A673 (cell line): ENCODE data around the gene TNFRSF13B. TPM values are rescaled to one million over a fixed set of nuclear protein-coding genes. Genes with fewer than 3 reads are reported as not detected.

ENCODE experiments used
- BruUV-seq: library from RNA; stranded (reverse); fragments of 400-500 nt; replicated peaks from 2 replicates; lab custom pipeline; 2021; lab: Mats Ljungman, UMichigan
- CTCF ChIA-PET: fragments of 300-600 bp; sonication (Branson Sonifier 250); formaldehyde crosslinking; loops from one replicate; lab custom pipeline; 2022; ENCODE audit warnings: antibody characterized with exemption; lab: Charles Lee
- POLR2A ChIA-PET: fragments of 300-600 bp; sonication (Branson Sonifier 250); formaldehyde crosslinking; loops from one replicate; lab custom pipeline; 2022; ENCODE audit warnings: antibody characterized with exemption; ENCODE audit not compliant: low non-redundant PET; lab: Charles Lee
- DNase-seq: peaks from one replicate; pipeline ENCODE4 v3.0.0-alpha.2; 2015; ENCODE audit warnings: low spot score
- H3K27ac ChIP-seq: fragments of 200-600 bp; sonication (generic); 2 replicates; pipeline ENCODE4 v1.5.1; 2016; ENCODE audit warnings: mixed run types, low read depth, mild to moderate bottlenecking, mixed read lengths, antibody characterized with exemption, low read length; ENCODE audit not compliant: poor library complexity, severe bottlenecking
- H3K27me3 ChIP-seq: fragments of 200-600 bp; sonication (generic); replicated peaks from 2 replicates; pipeline ENCODE4 v1.6.1; 2017; ENCODE audit warnings: mixed run types, low read depth, mild to moderate bottlenecking, mixed read lengths, antibody characterized with exemption, low read length; ENCODE audit not compliant: insufficient read depth, poor library complexity
- H3K36me3 ChIP-seq: fragments of 200-600 bp; sonication (generic); 2 replicates; pipeline ENCODE4 v1.6.1; 2016; ENCODE audit warnings: mixed run types, mild to moderate bottlenecking, mixed read lengths, antibody characterized with exemption, low read length; ENCODE audit not compliant: insufficient read depth, poor library complexity, severe bottlenecking
- H3K4me1 ChIP-seq: fragments of 200-600 bp; sonication (generic); 2 replicates; pipeline ENCODE4 v1.6.1; 2017; ENCODE audit warnings: mixed run types, mild to moderate bottlenecking, mixed read lengths, antibody characterized with exemption, low read length; ENCODE audit not compliant: insufficient read depth, poor library complexity, severe bottlenecking
- H3K4me3 ChIP-seq: fragments of 200-600 bp; sonication (generic); 2 replicates; pipeline ENCODE4 v1.5.1; 2016; ENCODE audit warnings: low read depth, mixed run types, mild to moderate bottlenecking, mixed read lengths, low read length; ENCODE audit not compliant: poor library complexity, severe bottlenecking
- H3K9me3 ChIP-seq: fragments of 200-600 bp; sonication (generic); 2 replicates; pipeline ENCODE4 v1.6.1; 2016; ENCODE audit warnings: mixed run types, low read depth, mild to moderate bottlenecking, mixed read lengths, antibody characterized with exemption, low read length; ENCODE audit not compliant: poor library complexity, severe bottlenecking
- EZH2 ChIP-seq: fragments of 200-600 bp; sonication (generic); IDR thresholded peaks from 2 replicates; pipeline ENCODE4 v1.6.1; 2017; ENCODE audit warnings: borderline replicate concordance, low read depth, mild to moderate bottlenecking, mixed read lengths, antibody characterized with exemption, low read length; ENCODE audit not compliant: poor library complexity, severe bottlenecking
- intact Hi-C: fragments of 100-400 bp; cut with micrococcal nuclease; formaldehyde crosslinking; loops from one replicate; pipeline ENCODE4 v1.10.0; 2022; ENCODE audit not compliant: unreplicated experiment
- total RNA-seq: library from RNA; stranded (reverse); gene quantifications from 2 replicates; pipeline ENCODE4 v1.2.3, GENCODE V29; 2021
- TF ChIP-seq, protein P1 (sequence below): fragments of 300-800, 200-600 bp; sonication (generic); conservative IDR thresholded peaks from 2 replicates; pipeline ENCODE4 v1.5.1; 2017; ENCODE audit warnings: low read depth, mild to moderate bottlenecking, antibody characterized with exemption, low read length, moderate library complexity, mixed read lengths

TNFRSF13B gene
- total RNA-seq, 1 experiment from 2014 or later: not detected

DNA sequence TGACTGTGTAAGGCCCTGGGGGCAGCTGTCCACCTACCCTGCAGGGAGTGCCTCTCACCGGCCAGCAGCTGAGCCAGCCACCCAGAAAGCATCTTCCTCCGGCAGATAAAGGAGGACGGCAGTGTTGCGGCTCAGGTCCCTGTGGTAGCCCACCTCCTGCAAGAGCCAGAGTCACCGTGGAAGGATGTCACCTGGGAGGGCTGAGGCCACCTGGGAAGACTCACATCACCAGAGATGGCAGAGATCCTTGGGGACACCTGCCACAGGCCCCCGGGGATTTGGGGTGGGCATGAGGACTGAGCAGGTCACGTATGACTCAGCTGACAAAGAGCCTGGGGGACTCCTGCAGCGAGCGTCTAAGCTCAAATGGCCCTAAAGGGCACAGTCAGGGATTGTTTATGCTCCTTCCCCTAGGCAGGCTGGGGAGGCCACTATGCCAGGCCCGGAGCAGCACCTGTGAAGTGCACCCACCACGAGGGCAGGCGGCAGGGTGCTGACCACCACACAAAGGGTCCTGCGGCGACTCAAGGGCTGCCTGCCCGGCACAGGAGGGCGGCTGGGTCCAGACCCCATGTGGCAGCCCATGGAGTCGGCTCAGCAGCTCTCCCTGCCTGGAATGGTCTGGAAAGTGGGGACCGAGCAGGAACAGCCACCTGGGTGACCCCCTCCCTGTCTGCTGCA, 44.1 kb downstream of the TNFRSF13B start:
- no peaks in the 10 kb centered on the region for H3K4me1 ChIP-seq
- POLR2A ChIA-PET: interaction anchor here (0.9 kb wide), 1 partner anchor 490 kb away, joined by 4 read pairs; no protein-coding TSS in a partner anchor
- CTCF ChIA-PET: no interaction called here
- no peaks in the 10 kb centered on the region for H3K27me3 ChIP-seq
- TF ChIP-seq, protein P1, sequence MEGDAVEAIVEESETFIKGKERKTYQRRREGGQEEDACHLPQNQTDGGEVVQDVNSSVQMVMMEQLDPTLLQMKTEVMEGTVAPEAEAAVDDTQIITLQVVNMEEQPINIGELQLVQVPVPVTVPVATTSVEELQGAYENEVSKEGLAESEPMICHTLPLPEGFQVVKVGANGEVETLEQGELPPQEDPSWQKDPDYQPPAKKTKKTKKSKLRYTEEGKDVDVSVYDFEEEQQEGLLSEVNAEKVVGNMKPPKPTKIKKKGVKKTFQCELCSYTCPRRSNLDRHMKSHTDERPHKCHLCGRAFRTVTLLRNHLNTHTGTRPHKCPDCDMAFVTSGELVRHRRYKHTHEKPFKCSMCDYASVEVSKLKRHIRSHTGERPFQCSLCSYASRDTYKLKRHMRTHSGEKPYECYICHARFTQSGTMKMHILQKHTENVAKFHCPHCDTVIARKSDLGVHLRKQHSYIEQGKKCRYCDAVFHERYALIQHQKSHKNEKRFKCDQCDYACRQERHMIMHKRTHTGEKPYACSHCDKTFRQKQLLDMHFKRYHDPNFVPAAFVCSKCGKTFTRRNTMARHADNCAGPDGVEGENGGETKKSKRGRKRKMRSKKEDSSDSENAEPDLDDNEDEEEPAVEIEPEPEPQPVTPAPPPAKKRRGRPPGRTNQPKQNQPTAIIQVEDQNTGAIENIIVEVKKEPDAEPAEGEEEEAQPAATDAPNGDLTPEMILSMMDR: no peak
- TF ChIP-seq EZH2: no peak
- DNase-seq: no peak
- no peaks in the 10 kb centered on the region for H3K36me3 ChIP-seq
- intact Hi-C loops: no loop called here
- H3K4me3 ChIP-seq: no peak overlapping the region
- no peaks in the 10 kb centered on the region for H3K9me3 ChIP-seq
- no peak overlapping the region for H3K27ac ChIP-seq
- BruUV-seq: no TSS peak

DNA sequence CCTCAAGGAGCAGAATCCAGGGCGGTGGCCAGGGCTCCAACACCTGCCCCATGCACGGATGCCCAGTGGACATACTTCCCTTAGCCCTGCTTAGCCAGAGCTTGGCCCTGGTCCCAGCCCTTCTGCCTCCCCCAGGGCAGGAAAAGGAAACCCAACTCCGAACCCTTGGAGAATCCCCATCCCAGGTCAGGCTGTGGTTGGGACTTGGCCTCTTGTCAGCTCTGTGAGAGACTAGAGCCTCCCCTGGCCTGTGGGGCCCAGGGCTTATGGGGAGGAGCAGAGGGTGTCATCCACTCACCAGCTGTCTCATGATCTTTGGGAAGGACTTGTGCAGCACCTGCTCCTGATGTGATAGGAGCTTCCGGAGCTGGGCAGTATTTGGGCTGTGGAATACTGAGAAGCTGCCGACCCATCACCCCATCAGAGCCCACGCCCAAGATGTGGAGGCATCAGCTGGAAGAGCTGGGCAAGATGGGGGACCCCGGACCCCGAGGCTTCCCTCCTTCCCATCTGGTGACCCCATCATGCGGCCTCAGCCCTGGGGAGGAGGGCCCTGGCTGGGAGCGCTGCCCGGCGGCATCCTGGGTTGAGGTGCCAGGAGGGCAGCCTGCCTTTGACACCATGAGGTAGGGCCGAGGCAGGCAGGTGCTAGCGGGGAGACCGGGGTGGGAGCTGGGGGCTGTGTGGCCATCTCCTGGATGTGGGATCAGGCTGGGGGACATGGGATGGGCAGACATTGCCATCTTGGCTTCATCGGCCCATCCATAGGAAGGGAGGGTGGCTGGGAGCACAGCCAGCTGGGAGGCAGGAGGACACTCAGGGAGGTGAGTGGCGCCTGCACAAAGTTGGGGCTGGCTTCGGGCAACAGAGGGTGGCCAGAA, 45.1 kb downstream of the TNFRSF13B start:
- no peaks in the 10 kb centered on the region for H3K4me1 ChIP-seq
- no peaks in the 10 kb centered on the region for H3K36me3 ChIP-seq
- no peak for DNase-seq
- H3K27ac ChIP-seq: no peak overlapping the region
- TF ChIP-seq, protein P1: no peak
- no peak for TF ChIP-seq EZH2
- H3K9me3 ChIP-seq: no peaks in the 10 kb centered on the region
- BruUV-seq: no TSS peak
- ChIA-PET POLR2A (no interaction called here), CTCF (no interaction called here)
- H3K27me3 ChIP-seq: no peaks in the 10 kb centered on the region
- no peak overlapping the region for H3K4me3 ChIP-seq
- intact Hi-C loops: no loop called here

DNA sequence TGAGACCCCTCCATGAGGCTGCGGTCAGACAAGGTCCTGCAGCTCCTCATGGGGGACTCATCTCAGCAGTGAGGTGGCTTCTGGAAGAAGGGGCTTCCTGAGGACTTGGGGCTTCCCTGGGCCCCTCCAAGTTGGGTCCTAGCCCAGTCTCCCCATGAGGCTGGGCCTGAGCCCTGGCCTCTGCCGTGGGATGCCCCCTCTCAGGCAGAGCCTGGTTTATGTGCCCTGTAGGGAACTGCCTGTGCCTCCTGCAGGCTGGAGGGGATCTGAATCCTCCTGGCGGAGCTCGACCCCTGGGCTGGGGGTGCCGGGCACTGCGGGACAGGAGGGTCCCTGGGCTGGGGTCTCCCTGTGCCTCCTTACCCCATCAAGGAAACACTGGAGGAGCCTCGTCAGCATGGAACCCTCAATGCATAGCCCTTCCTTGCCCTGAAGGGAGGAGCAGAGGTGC, 45.8 kb downstream of the TNFRSF13B start:
- H3K9me3 ChIP-seq: no peaks in the 10 kb centered on the region
- no TSS peak for BruUV-seq
- intact Hi-C loops: no loop called here
- no peak overlapping the region for H3K4me3 ChIP-seq
- ChIA-PET CTCF (no interaction called here), POLR2A (no interaction called here)
- no peak for DNase-seq
- H3K4me1 ChIP-seq: no peaks in the 10 kb centered on the region
- no peaks in the 10 kb centered on the region for H3K27me3 ChIP-seq
- no peaks in the 10 kb centered on the region for H3K36me3 ChIP-seq
- H3K27ac ChIP-seq: no peak overlapping the region
- TF ChIP-seq EZH2: no peak
- TF ChIP-seq, protein P1: no peak
